ENCODE data around the gene CPT2.
A peak's percentile ranks its signal among the peaks of the same experiment; 100 is the strongest.

The CPT2 gene

GRCh38 chr1:53196485-53197290 lies at the start of gene CPT2:
TSS of gene CPT2 (plus strand) at chr1:53196824. CDS start at chr1:53196944, 120 bp downstream.
- CTCF ChIA-PET, result interaction anchor here (0.6 kb wide), 1 partner anchor 19 kb away, joined by 3 read pairs; no protein-coding TSS in a partner anchor
- Mint-ChIP-seq H3K4me3 (peak within 1 kb of the TSS; percentile 98), H3K36me3 (peaks cover 25% of the 10 kb centered on the region), H3K27ac (peak within 1 kb of the TSS; percentile 98), H3K27me3 (no peaks in the 10 kb centered on the region), H3K9me3 (no peaks in the 10 kb centered on the region), H3K4me1 (peaks cover 31% of the 10 kb centered on the region)
- DNase-seq, result peak; percentile 95

GRCh38 chr1:53147174-53147573 lies 49.5 kb upstream of the CPT2 start:
- no peak for DNase-seq
- H3K4me3 Mint-ChIP-seq, result no peak overlapping the region
- H3K27ac Mint-ChIP-seq, result no peak overlapping the region
- H3K9me3 Mint-ChIP-seq, result no peaks in the 10 kb centered on the region
- peaks cover 6% of the 10 kb centered on the region for H3K27me3 Mint-ChIP-seq
- CTCF ChIA-PET, result no interaction called here
- no peaks in the 10 kb centered on the region for H3K4me1 Mint-ChIP-seq
- H3K36me3 Mint-ChIP-seq, result no peaks in the 10 kb centered on the region

GRCh38 chr1:53148123-53148522 lies 48.5 kb upstream of the CPT2 start:
- H3K27me3 Mint-ChIP-seq, result peaks cover 6% of the 10 kb centered on the region
- H3K9me3 Mint-ChIP-seq, result no peaks in the 10 kb centered on the region
- CTCF ChIA-PET, result no interaction called here
- no peak overlapping the region for H3K4me3 Mint-ChIP-seq
- DNase-seq, result no peak
- H3K4me1 Mint-ChIP-seq, result no peaks in the 10 kb centered on the region
- H3K27ac Mint-ChIP-seq, result no peak overlapping the region
- no peaks in the 10 kb centered on the region for H3K36me3 Mint-ChIP-seq

DNA sequence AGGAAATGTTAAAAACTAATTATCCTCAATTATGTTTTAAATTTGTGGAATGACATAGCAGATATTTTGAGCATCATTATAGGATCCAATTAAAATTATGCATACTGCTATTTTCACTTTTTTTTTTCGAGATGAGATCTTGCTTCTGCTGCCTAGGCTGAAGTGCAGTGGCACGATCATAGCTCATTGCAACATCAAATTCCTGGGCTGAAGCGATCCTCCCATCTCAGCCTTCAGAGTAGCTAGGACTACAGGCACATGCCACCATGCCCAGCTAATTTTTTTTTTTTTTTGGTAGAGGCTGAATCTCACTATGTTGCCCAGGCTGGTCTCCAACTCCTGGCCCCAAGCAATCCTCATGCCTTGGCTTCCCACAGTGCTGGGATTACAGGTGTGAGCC lies 42.9 kb upstream of the CPT2 start:
- H3K9me3 Mint-ChIP-seq, result no peaks in the 10 kb centered on the region
- no peaks in the 10 kb centered on the region for H3K4me1 Mint-ChIP-seq
- peaks cover 28% of the 10 kb centered on the region for H3K27me3 Mint-ChIP-seq
- CTCF ChIA-PET, result interaction anchor here (0.6 kb wide), 1 partner anchor 277 kb away, joined by 4 read pairs; no protein-coding TSS in a partner anchor
- H3K4me3 Mint-ChIP-seq, result no peak overlapping the region
- DNase-seq, result no peak
- H3K36me3 Mint-ChIP-seq, result no peaks in the 10 kb centered on the region
- H3K27ac Mint-ChIP-seq, result no peak overlapping the region

GRCh38 chr1:53154859-53155438 lies 41.7 kb upstream of the CPT2 start:
- no peaks in the 10 kb centered on the region for H3K4me1 Mint-ChIP-seq
- CTCF ChIA-PET, result interaction anchor here (0.9 kb wide), 1 partner anchor 26 kb away, joined by 3 read pairs; no protein-coding TSS in a partner anchor

GRCh38 chr1:53155534-53155933 lies 41.1 kb upstream of the CPT2 start:
- Mint-ChIP-seq H3K36me3 (no peaks in the 10 kb centered on the region), H3K27ac (no peak overlapping the region), H3K9me3 (no peaks in the 10 kb centered on the region), H3K4me3 (no peak overlapping the region), H3K4me1 (no peaks in the 10 kb centered on the region), H3K27me3 (peaks cover 22% of the 10 kb centered on the region)
- CTCF ChIA-PET, result interaction anchor here (0.9 kb wide), 1 partner anchor 25 kb away, joined by 3 read pairs; no protein-coding TSS in a partner anchor
- DNase-seq, result no peak

More at GRCh38 chr1:53154859-53155438, 41.7 kb upstream of the CPT2 start:
- Mint-ChIP-seq H3K36me3 (no peaks in the 10 kb centered on the region), H3K4me3 (no peak overlapping the region), H3K27me3 (peaks cover 22% of the 10 kb centered on the region), H3K9me3 (no peaks in the 10 kb centered on the region), H3K27ac (no peak overlapping the region)
- DNase-seq, result no peak

GRCh38 chr1:53155945-53156344 lies 40.7 kb upstream of the CPT2 start:
- H3K9me3 Mint-ChIP-seq, result no peaks in the 10 kb centered on the region
- H3K27me3 Mint-ChIP-seq, result peaks cover 22% of the 10 kb centered on the region
- H3K4me3 Mint-ChIP-seq, result no peak overlapping the region
- no peaks in the 10 kb centered on the region for H3K36me3 Mint-ChIP-seq
- no peaks in the 10 kb centered on the region for H3K4me1 Mint-ChIP-seq
- no peak overlapping the region for H3K27ac Mint-ChIP-seq
- CTCF ChIA-PET, result no interaction called here
- DNase-seq, result no peak

GRCh38 chr1:53156783-53157182 lies 39.8 kb upstream of the CPT2 start:
- H3K36me3 Mint-ChIP-seq, result no peaks in the 10 kb centered on the region
- no peak overlapping the region for H3K27ac Mint-ChIP-seq
- H3K27me3 Mint-ChIP-seq, result peaks cover 22% of the 10 kb centered on the region
- H3K9me3 Mint-ChIP-seq, result no peaks in the 10 kb centered on the region
- H3K4me1 Mint-ChIP-seq, result no peaks in the 10 kb centered on the region
- H3K4me3 Mint-ChIP-seq, result no peak overlapping the region
- DNase-seq, result no peak
- CTCF ChIA-PET, result no interaction called here

- Mint-ChIP-seq H3K4me1 (no peaks in the 10 kb centered on the region), H3K27ac (no peak overlapping the region), H3K9me3 (no peaks in the 10 kb centered on the region), H3K4me3 (no peak overlapping the region), H3K36me3 (no peaks in the 10 kb centered on the region), H3K27me3 (peaks cover 22% of the 10 kb centered on the region)
- CTCF ChIA-PET, result no interaction called here
- no peak for DNase-seq
These were observed 37.7 kb upstream of the CPT2 start for GRCh38 chr1:53158900-53159299.

- Mint-ChIP-seq H3K36me3 (no peaks in the 10 kb centered on the region), H3K27me3 (peaks cover 27% of the 10 kb centered on the region), H3K4me1 (no peaks in the 10 kb centered on the region), H3K27ac (no peak overlapping the region), H3K4me3 (no peak overlapping the region), H3K9me3 (no peaks in the 10 kb centered on the region)
- CTCF ChIA-PET, result no interaction called here
- DNase-seq, result no peak
These were observed 35.7 kb upstream of the CPT2 start for GRCh38 chr1:53160924-53161378.

- Mint-ChIP-seq H3K27me3 (peaks cover 37% of the 10 kb centered on the region), H3K9me3 (no peaks in the 10 kb centered on the region), H3K27ac (no peak overlapping the region), H3K4me3 (no peak overlapping the region), H3K36me3 (no peaks in the 10 kb centered on the region), H3K4me1 (no peaks in the 10 kb centered on the region)
- DNase-seq, result no peak
- CTCF ChIA-PET, result no interaction called here
These were observed 34.0 kb upstream of the CPT2 start for GRCh38 chr1:53162621-53163020.

- no peak for DNase-seq
- Mint-ChIP-seq H3K4me3 (no peak overlapping the region), H3K27ac (no peak overlapping the region), H3K36me3 (no peaks in the 10 kb centered on the region), H3K4me1 (no peaks in the 10 kb centered on the region), H3K9me3 (no peaks in the 10 kb centered on the region), H3K27me3 (peaks cover 36% of the 10 kb centered on the region)
- CTCF ChIA-PET, result interaction anchor here (2.1 kb wide), 1 partner anchor 23 kb away, joined by 7 read pairs; no protein-coding TSS in a partner anchor
These were observed 33.3 kb upstream of the CPT2 start for GRCh38 chr1:53163291-53163768.

GRCh38 chr1:53165408-53165961 lies 31.1 kb upstream of the CPT2 start:
- H3K36me3 Mint-ChIP-seq, result no peaks in the 10 kb centered on the region
- CTCF ChIA-PET, result interaction anchor here (2.1 kb wide), 1 partner anchor 21 kb away, joined by 7 read pairs; no protein-coding TSS in a partner anchor
- H3K4me1 Mint-ChIP-seq, result no peaks in the 10 kb centered on the region
- DNase-seq, result no peak
- H3K9me3 Mint-ChIP-seq, result no peaks in the 10 kb centered on the region
- H3K27ac Mint-ChIP-seq, result no peak overlapping the region
- H3K4me3 Mint-ChIP-seq, result no peak overlapping the region
- peaks cover 35% of the 10 kb centered on the region for H3K27me3 Mint-ChIP-seq

DNA sequence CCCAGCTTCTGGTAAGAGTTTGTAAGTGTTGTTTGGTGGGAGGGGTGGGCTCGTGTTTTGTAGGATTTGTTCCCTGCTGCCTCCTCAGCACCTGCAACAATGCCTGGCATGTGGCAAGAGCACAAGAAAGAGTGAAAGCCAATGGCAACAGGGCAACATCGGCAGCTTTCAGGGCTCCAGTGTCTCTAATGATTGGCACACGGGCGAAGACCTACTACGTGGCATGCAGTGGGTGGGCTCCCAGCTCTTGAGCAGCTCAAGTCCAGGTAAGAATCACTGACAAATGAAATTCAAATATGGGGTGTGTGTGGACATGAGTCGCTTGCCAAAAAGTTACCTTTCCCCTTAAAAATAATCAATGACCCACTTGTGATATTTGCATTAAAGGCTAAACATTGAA lies 30.3 kb upstream of the CPT2 start:
- peaks cover 35% of the 10 kb centered on the region for H3K27me3 Mint-ChIP-seq
- H3K27ac Mint-ChIP-seq, result no peak overlapping the region
- no peaks in the 10 kb centered on the region for H3K4me1 Mint-ChIP-seq
- no peaks in the 10 kb centered on the region for H3K9me3 Mint-ChIP-seq
- H3K4me3 Mint-ChIP-seq, result no peak overlapping the region
- CTCF ChIA-PET, result interaction anchor here (1.3 kb wide), 1 partner anchor 15 kb away, joined by 3 read pairs; no protein-coding TSS in a partner anchor
- DNase-seq, result no peak
- H3K36me3 Mint-ChIP-seq, result no peaks in the 10 kb centered on the region

All from activated naive CD4-positive, alpha-beta T cell treated with anti-CD3 and anti-CD28 coated beads, Interleukin-2, amount 10 ng/mL, durations not matched to agents 7 days and 5 days (primary cell).